Amniotic epithelial cell (primary cell): ENCODE data around the gene ITGA1.

ENCODE experiments used
- DNase-seq: peaks from one replicate; pipeline ENCODE4 v3.0.0-alpha.2; 2010; ENCODE audit warnings: low read depth

The ITGA1 gene

GRCh38 chr5:52772668-52773067 lies 15.0 kb upstream of the ITGA1 start:
- DNase-seq = no peak

GRCh38 chr5:52773342-52773741 lies 14.4 kb upstream of the ITGA1 start:
- no peak for DNase-seq

GRCh38 chr5:52774005-52774410 lies 13.7 kb upstream of the ITGA1 start:
- no peak for DNase-seq

- DNase-seq = no peak
Measured at GRCh38 chr5:52776116-52776515, 11.6 kb upstream of the ITGA1 start.

GRCh38 chr5:52777186-52777585 lies 10.5 kb upstream of the ITGA1 start:
- DNase-seq = no peak

GRCh38 chr5:52778781-52779180 lies 8.9 kb upstream of the ITGA1 start:
- no peak for DNase-seq

GRCh38 chr5:52779213-52779612 lies 8.5 kb upstream of the ITGA1 start:
- DNase-seq = no peak

GRCh38 chr5:52783226-52783959 lies 4.3 kb upstream of the ITGA1 start:
- peak; percentile 51 for DNase-seq

GRCh38 chr5:52784737-52785136 lies 3.0 kb upstream of the ITGA1 start:
- peak; percentile 72 for DNase-seq

GRCh38 chr5:52786391-52786790 lies 1.3 kb upstream of the ITGA1 start:
- DNase-seq = no peak

GRCh38 chr5:52786949-52787599 lies 642 bp upstream of the ITGA1 start:
- peak; percentile 55 for DNase-seq

GRCh38 chr5:52788505-52788821 lies 747 bp downstream of the ITGA1 start:
- no peak for DNase-seq

GRCh38 chr5:52789378-52789777 lies 1.7 kb downstream of the ITGA1 start:
- DNase-seq = no peak

GRCh38 chr5:52789851-52790250 lies 2.1 kb downstream of the ITGA1 start:
- no peak for DNase-seq

- DNase-seq = no peak
Measured at GRCh38 chr5:52791366-52791765, 3.6 kb downstream of the ITGA1 start.

GRCh38 chr5:52794519-52794918 lies 6.8 kb downstream of the ITGA1 start:
- peak; percentile 90 for DNase-seq

GRCh38 chr5:52796031-52796430 lies 8.3 kb downstream of the ITGA1 start:
- no peak for DNase-seq

GRCh38 chr5:52796516-52797103 lies 8.9 kb downstream of the ITGA1 start:
- no peak for DNase-seq

GRCh38 chr5:52798938-52799337 lies 11.2 kb downstream of the ITGA1 start:
- DNase-seq = no peak

- DNase-seq = peak; percentile 88
Measured at GRCh38 chr5:52799358-52799982, 11.8 kb downstream of the ITGA1 start.

GRCh38 chr5:52799983-52800393 lies 12.3 kb downstream of the ITGA1 start:
- peak; percentile 86 for DNase-seq

GRCh38 chr5:52800394-52801213 lies 12.9 kb downstream of the ITGA1 start:
- peak; percentile 73 for DNase-seq
